HS-5 (cell line): ENCODE results near the gene USP26.
"Not testable (repeated sequence)": the region's sequence is repeated elsewhere in the genome, so short reads cannot be mapped to it uniquely, and the experiment has no call there.

ENCODE experiments used
- DNase-seq: peaks from one replicate; pipeline ENCODE4 v3.0.0-alpha.2; 2012; ENCODE audit warnings: low read depth

Gene USP26

DNA sequence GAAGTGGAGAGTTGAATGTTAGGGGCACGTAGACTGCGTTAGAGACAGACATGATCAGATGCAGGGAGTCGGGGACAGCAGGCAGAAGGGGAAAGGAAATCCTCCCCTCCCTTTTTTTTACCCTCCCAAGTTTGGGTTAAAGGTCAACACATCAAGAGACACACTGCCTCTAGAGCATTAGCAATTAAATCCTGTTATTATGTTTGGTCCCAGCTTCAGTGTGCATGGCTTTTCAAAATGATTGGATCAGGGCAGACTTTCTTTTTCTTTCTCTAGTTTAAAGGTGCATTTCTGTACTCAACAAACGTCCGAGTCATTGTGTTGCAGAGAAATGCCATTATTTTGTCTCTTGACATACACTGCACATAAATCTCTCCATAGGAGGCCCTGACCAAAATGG, 63.9 kb downstream of the USP26 start:
- DNase-seq, result no peak

DNA sequence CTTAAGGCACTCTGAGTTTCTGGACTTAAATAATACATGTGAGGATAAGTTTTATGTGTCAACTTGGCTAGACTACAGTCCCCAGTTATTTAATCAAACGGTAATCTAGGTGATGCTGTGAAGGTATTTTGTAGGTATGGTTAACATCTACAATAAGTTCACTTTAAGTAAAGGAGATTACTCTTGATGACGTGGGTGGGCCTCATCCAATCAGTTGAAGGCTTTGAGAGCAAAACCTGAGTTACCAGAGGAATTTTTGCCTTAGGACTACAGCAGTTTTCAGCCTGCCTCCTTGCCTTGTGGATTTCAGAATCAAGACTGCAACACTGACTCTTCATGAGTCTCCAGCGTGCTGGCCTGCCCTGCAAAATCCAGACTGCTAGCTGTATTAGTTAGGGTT, 78.7 kb downstream of the USP26 start:
- DNase-seq, result no peak

DNA sequence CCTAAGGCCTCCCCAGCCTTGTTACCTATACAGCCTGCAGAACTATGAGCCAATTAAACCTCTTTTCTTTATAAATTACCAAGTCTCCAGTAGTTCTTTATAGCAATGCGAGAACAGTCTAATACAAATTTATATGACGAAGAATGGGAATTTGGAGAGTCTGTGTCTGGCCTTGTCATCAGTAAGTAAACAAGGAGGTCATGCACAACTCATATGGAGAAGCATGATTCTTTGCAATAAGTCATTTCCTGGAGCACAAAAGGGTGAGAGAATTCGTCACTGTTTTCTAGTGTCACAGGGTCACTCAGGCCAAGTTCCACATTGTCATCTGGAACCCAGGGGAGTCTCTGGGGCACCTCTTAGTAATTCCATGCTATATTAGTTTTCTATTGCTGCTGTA, 89.5 kb downstream of the USP26 start:
- no peak for DNase-seq

DNA sequence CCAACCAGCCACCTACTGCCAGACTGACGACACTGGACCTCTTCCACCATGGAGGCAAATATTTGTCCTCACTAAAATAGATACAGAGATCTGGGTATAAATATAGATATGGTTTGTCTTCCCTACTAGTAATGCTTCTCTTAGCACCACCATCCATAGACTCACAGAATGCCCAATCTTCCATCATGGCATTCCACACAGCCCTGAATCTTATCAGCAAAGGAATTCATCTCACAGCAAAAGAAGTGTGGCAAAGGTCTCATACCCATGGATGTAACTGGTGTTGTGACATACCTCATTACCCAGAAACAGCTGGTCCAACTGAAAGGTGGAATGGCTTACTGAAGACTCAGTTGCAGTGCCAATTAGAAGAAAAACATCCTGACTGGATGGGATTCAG, 91.3 kb downstream of the USP26 start:
- no peak for DNase-seq

DNA sequence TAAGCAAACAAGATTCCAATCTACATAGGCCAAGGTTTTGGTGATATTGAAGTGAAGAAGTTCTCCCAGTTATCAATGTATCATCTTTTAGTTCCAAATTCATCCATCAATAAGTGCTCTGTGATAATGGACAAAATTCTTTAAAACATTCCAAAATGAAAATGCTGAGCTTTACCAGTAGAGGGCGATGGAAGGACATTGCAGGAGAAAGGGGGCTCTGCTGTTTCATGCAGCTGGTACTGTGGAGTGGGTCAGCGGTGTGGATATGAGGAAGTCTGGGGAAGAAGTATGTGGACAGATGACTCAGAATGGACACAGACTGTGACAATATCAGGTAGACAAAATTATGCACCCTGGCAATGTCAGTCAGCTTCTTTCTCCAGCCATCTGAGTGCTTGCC, 91.9 kb downstream of the USP26 start:
- DNase-seq, result no peak

DNA sequence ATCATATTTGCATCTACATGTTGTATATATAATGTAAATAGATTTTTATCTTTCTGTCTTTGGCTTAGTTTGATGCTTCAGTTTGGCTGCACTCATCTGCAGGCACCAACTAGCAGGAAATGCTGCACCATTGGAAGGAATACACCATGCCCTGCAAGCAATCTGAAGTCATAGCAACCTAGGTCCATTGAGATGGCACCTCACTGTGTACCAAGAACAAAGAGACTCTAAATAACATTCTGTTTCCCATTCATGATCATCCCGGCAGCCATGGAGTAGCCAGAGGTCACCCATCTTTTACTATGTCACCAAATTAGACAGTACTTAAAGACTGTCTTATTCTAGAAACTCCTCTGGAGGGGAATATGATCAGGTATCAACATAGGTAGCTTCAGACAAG, 97.7 kb downstream of the USP26 start:
- no peak for DNase-seq

DNA sequence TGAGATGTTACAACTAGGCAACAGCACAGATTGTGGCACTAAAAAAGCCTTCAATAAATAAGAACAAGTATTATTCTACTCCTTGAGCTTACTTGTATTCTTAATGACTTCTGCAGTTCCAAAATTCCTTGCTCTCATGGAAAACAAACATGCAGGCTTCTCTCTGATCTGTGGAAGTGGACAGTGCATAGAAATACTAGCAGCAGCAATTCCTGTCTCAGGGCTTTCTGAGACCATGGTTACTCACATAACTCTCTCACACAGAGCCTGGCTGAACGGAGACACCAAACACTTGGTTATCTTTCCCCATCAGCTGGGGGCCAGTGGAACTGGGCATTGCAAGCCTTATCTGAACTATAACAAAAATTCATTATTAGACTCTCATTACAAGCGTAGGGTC, 106.1 kb downstream of the USP26 start:
- DNase-seq, result no peak

DNA sequence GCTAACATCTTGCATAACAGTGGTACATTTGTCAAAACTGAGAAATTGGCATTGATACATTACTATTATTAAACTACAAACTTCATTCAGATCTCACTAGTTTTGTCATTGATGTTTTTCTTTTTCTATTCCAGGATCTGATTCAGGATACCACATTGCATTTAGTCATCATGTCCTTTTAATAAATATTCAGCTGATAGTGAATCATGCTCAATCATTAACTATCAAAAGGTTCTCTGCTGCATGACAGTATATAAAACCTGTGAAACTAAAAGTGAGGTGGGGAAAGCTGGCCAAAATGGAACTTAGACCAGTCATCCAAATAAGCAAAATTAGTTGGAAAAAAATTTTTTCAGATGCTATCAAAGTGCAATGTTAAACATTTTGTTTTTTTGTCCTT, 110.4 kb downstream of the USP26 start:
- DNase-seq, result no peak

DNA sequence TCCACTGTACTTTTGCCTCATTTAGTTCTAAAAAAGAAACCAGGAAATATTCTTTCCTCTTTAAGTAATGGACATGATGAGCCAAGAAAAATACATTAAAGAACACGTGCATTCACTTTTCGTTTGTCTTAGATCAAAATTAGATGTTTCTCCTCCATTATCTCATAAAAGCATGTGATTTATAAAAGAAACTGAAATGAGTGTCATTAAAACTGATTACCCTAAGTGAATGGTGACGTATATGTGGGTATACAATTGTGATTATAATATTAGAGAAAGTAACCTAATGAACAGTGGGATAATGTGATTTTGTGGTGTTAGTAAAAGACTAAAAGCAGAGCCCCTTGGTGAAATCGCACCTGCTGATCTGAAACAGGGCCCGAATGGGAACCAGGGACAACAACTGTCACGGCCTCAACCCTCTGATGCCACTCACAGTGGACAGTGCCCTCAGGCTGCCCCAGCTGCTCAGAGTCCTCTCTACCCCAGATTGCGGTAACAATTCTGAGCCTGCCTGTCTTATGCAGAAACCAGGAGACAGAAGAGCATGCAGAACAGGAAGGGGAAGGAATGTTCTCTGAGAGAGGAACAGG, 112.8 kb downstream of the USP26 start:
- DNase-seq, result no peak

DNA sequence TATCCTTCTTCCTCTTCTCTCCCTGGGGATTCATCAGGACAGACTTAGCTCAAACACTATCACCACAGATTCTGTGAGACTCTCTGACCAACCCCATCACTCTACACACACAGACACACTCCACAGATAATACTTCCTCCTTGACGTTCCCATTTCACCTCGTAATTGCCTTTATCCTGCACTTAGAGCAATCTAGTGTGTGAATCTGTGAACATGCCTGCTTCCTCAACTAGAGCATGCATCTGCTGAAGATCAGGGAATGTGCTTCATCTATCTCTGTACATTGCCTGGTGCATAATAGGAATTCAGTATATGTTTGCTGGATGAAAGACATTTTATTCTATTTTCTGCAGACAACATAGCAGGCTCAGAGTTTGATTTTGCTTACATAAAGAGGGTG, 113.4 kb downstream of the USP26 start:
- no peak for DNase-seq

DNA sequence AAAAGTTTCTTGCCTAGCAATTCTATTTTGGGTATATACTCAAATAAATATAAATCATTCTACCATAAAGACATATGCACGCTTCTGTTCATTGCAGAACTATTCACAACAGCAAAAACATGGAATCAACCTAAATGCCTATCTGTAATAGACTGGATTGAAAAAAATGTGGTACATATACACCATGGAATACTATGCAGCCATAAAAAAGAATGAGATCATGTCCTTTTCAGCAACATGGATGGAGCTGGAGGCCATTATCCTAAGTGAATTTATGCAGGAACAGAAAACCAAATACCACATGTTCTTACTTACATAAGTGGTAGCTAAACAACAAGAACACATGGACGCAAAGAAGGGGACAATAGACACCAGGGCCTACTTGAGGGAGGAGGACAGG, 116.9 kb downstream of the USP26 start:
- not testable (repeated sequence) for DNase-seq
